Right cardiac atrium (tissue), 5 donors: ENCODE results near the gene CADM2. TPM values are rescaled to one million over a fixed set of nuclear protein-coding genes. Genes with fewer than 3 reads are reported as not detected.
"Not testable (repeated sequence)": the region's sequence is repeated elsewhere in the genome, so short reads cannot be mapped to it uniquely, and the experiment has no call there.

Experiments
- ATAC-seq, 2 donors: fragments of 200-7000 bp; cut with Tn5 transposase; one replicate each; pipeline versions ENCODE4 v1.8.0 to v1.9.1; 2020; ENCODE audit warnings: moderate library complexity in 2 of 2, mild to moderate bottlenecking in 1 of 2
- DNase-seq, 3 donors: peaks; one replicate each; pipeline ENCODE4 v3.0.0-alpha.2; 2020
- H3K27ac ChIP-seq: one replicate; pipeline ENCODE4 v1.5.1; 2013; ENCODE audit warnings: mild to moderate bottlenecking, low read length, control low read depth, moderate library complexity
- H3K27me3 ChIP-seq: one replicate; pipeline ENCODE4 v1.6.1; 2013; ENCODE audit not compliant: control insufficient read depth, insufficient read depth
- H3K4me1 ChIP-seq: one replicate; pipeline ENCODE4 v1.6.1; 2013; ENCODE audit warnings: low read length; ENCODE audit not compliant: control insufficient read depth, insufficient read depth
- H3K4me3 ChIP-seq: one replicate; pipeline ENCODE4 v1.5.1; 2013; ENCODE audit warnings: low read length, control low read depth
- H3K9me3 ChIP-seq: one replicate; pipeline ENCODE4 v1.6.1; 2013; ENCODE audit warnings: low read length; ENCODE audit not compliant: control insufficient read depth
- WGBS: extraction: QIAGEN DNeasy Blood & Tissue Kit; methylation state at CpG from one replicate; pipeline ENCODE4 v1.1.7; 2013; 5-methylcytosine and 5-hydroxymethylcytosine counted together
- intact Hi-C, 4 donors: fragments of 100-400 bp; cut with DNase I; formaldehyde crosslinking; loops; one replicate each; pipeline versions ENCODE4 v1.11.0 to v1.14.0; 2022 to 2023
- polyA plus RNA-seq: library from polyadenylated mRNA; stranded (reverse); fragments of 200-250 nt; gene quantifications from one replicate; pipeline ENCODE4 v1.2.3, GENCODE V29; 2013
- total RNA-seq, 4 donors: library from RNA; stranded (reverse); fragmentation: NEBNext Ultra II Directional; extraction: Animal tissue kit (Norgen Biotek cat#: 25700); gene quantifications; one replicate each; pipeline ENCODE4 v1.2.1, GENCODE V29; 2021
- donor health status: healthy with polysubstance abuse.
- donor health status: DM: no; HTN: yes; CAD: no.
- donor health status: DM: no; HTN: no; CAD: no.
- donor health status: DM: no; HTN: yes; CAD: no; lungs with severe emphysema.
- donor health status: DM: yes; HTN: yes; CAD: no.

Gene CADM2
- total and polyA plus RNA-seq, 5 donors: 4.3 to 17.8 (median 15.3) TPM

DNA sequence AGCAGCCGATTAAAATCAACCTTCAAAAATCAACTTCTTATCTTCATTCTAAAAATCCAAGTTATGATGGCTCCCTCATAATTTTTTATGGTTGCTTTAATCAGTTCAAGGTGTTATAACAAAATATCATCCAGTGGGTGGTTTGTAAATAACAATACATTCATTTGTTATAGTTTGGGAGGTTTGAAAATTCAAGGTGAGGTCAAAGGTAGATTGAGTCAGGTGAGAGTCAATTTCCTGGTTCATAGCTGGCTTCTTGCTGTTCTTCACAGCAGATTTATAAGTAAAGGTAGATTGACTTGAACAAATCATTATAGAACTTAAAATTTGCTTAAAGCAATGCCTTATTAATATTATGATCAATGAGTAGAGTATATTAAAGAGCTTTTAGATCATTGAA, 192.8 kb downstream of the CADM2 start:
- intact Hi-C loops: no loop called here
- WGBS: 73% methylated on average over 1 of the region's 1 CpG
- Histone ChIP-seq H3K27me3 (no peaks in the 10 kb centered on the region), H3K4me1 (no peaks in the 10 kb centered on the region), H3K27ac (no peak overlapping the region), H3K4me3 (no peak overlapping the region), H3K9me3 (no peaks in the 10 kb centered on the region)
- no peak for DNase-seq
- ATAC-seq: no peak

DNA sequence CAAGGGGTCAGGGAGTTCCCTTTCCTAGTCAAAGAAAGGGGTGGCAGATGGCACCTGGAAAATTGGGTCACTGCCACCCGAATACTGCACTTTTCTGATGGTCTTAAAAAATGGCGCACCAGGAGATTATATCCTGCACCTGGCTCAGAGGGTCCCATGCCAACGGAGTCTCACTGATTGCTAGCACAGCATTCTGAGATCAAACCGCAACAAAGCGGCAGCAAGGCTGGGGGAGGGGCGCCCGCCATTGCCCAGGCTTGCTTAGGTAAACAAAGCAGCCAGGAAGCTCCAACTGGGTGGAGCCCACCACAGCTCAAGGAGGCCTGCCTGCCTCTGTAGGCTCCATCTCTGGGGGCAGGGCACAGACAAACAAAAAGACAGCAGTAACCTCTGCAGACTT, 194.5 kb downstream of the CADM2 start:
- WGBS: 94% methylated on average over 7 of the region's 7 CpGs
- DNase-seq: peak in 1 of 3 donors; percentile 20
- ATAC-seq, H3K27me3 ChIP-seq, intact Hi-C loops, H3K27ac ChIP-seq, H3K4me3 ChIP-seq, H3K9me3 ChIP-seq, H3K4me1 ChIP-seq: not testable (repeated sequence)

DNA sequence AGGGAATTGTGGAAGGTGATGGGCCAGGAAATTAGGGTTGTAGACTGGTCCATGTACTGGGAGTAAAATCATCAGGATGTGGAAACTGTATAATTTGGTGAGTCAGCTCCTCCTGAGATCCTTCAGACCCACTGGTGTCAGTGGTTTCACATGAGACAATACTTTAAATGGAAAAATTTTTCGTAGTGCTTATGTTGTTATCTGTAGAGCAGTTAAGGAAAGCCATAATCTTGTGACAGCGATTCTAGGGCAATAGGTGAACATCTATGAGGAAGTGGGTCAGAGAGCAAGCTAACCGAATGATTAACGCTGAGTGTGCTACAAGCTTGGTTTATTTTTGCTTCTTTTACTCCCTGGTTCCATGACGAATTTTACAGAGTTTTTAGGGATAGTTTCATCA, 200.6 kb downstream of the CADM2 start:
- Histone ChIP-seq H3K4me1 (no peaks in the 10 kb centered on the region), H3K27ac (no peak overlapping the region), H3K27me3 (no peaks in the 10 kb centered on the region), H3K4me3 (no peak overlapping the region), H3K9me3 (no peaks in the 10 kb centered on the region)
- DNase-seq: no peak
- WGBS: 43% methylated on average over 5 of the region's 5 CpGs
- no peak for ATAC-seq
- intact Hi-C loops: no loop called here

DNA sequence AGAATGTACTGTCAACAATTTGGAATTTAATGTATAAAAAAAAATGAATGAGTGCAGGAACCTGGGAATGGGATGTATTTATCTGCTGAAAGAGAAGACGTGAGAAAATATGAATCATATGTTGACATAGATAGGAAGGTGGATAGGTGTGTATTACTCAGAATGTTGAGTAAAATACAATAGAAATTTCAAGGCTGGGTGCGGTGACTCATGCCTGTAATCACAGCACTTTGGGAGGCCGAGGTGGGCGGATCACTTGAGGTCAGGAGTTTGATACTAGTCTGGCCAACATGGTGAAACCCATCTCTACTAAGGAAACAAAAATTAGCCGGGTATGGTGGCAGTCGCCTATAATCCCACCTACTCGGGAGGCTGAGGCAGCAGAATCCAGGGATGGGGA, 202.8 kb downstream of the CADM2 start:
- H3K9me3 ChIP-seq: no peaks in the 10 kb centered on the region

DNA sequence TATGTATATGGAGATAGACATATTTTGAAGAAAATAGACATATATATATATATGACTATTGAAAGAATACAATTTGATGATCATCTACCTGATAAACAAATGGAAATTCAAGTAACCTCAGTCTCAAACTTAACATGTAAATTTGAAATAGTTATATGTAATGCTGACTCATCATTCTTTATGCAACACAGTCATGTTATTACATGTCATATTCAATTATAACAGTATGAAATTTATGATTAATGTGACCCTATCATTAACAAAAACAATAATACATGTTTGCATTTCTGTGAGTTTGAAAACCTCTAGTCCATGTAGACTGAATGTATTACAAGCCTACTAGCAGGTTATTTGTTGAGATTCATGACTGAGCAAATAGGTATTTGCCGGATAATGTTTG, 204.1 kb downstream of the CADM2 start:
- no peaks in the 10 kb centered on the region for H3K27me3 ChIP-seq

More for the DNA sequence above, 202.8 kb downstream of the CADM2 start:
- no peaks in the 10 kb centered on the region for H3K27me3 ChIP-seq
- no peak overlapping the region for H3K4me3 ChIP-seq
- DNase-seq: no peak
- 85% methylated on average over 7 of the region's 7 CpGs for WGBS
- no peak for ATAC-seq
- H3K27ac ChIP-seq: no peak overlapping the region
- intact Hi-C loops: no loop called here
- H3K4me1 ChIP-seq: no peaks in the 10 kb centered on the region

GRCh38 chr3:85164436-85164835, 205.6 kb downstream of the CADM2 start:
- no peaks in the 10 kb centered on the region for H3K9me3 ChIP-seq
- no peaks in the 10 kb centered on the region for H3K4me1 ChIP-seq
- H3K4me3 ChIP-seq: no peak overlapping the region
- no peak overlapping the region for H3K27ac ChIP-seq
- ATAC-seq (no peak), DNase-seq (no peak)
- 71% methylated on average over 1 of the region's 1 CpG for WGBS
- H3K27me3 ChIP-seq: no peaks in the 10 kb centered on the region
- intact Hi-C loops: no loop called here

More for the DNA sequence above, 204.1 kb downstream of the CADM2 start:
- WGBS: 92% methylated on average over 1 of the region's 1 CpG
- intact Hi-C loops: no loop called here
- no peaks in the 10 kb centered on the region for H3K4me1 ChIP-seq
- no peak overlapping the region for H3K4me3 ChIP-seq
- no peak overlapping the region for H3K27ac ChIP-seq
- ATAC-seq: no peak
- no peak for DNase-seq
- no peaks in the 10 kb centered on the region for H3K9me3 ChIP-seq

- intact Hi-C loops: no loop called here
- DNase-seq: no peak
Observed at GRCh38 chr3:85167576-85167975, 208.8 kb downstream of the CADM2 start.

DNA sequence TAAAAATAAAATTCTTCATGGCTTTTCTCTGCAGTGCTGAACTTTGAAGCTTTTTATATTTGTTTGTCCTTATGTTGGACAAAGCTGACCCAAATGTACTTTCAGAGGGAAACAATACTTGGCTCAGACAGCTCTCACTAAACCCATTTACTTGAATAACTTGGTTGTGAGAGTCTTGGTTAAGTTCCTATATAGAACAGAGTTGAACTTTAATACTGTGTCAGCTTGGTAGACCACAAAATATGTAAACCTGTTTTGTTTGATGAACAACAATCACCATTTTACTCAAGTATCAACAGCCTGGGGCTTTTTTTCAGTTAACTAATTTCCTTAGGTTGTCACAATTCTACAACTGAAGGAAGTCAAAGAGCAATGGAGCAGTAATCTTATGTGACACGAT, 211.9 kb downstream of the CADM2 start:
- 72% methylated on average over 1 of the region's 1 CpG for WGBS
- no peak for ATAC-seq

More at GRCh38 chr3:85167576-85167975, 208.8 kb downstream of the CADM2 start:
- ATAC-seq: no peak
- no peak overlapping the region for H3K4me3 ChIP-seq
- H3K27ac ChIP-seq: no peak overlapping the region
- H3K4me1 ChIP-seq: no peaks in the 10 kb centered on the region
- WGBS: 91% methylated on average over 1 of the region's 1 CpG
- H3K27me3 ChIP-seq: no peaks in the 10 kb centered on the region
- no peaks in the 10 kb centered on the region for H3K9me3 ChIP-seq

GRCh38 chr3:85171976-85172375, 213.2 kb downstream of the CADM2 start:
- ATAC-seq: no peak
- no peak for DNase-seq
- Histone ChIP-seq H3K4me1 (no peaks in the 10 kb centered on the region), H3K27me3 (no peaks in the 10 kb centered on the region), H3K9me3 (no peaks in the 10 kb centered on the region), H3K27ac (no peak overlapping the region), H3K4me3 (no peak overlapping the region)
- 88% methylated on average over 1 of the region's 1 CpG for WGBS
- intact Hi-C loops: no loop called here

More for the DNA sequence above, 211.9 kb downstream of the CADM2 start:
- no peak overlapping the region for H3K4me3 ChIP-seq
- H3K27me3 ChIP-seq: no peaks in the 10 kb centered on the region
- no peak overlapping the region for H3K27ac ChIP-seq
- H3K9me3 ChIP-seq: no peaks in the 10 kb centered on the region
- H3K4me1 ChIP-seq: no peaks in the 10 kb centered on the region
- intact Hi-C loops: no loop called here
- no peak for DNase-seq

GRCh38 chr3:85176799-85177198, 218.0 kb downstream of the CADM2 start:
- H3K9me3 ChIP-seq: no peaks in the 10 kb centered on the region
- no peaks in the 10 kb centered on the region for H3K4me1 ChIP-seq
- DNase-seq: no peak
- 35% methylated on average over 1 of the region's 1 CpG for WGBS
- intact Hi-C loops: no loop called here
- H3K4me3 ChIP-seq: no peak overlapping the region
- no peak for ATAC-seq
- H3K27ac ChIP-seq: no peak overlapping the region
- H3K27me3 ChIP-seq: no peaks in the 10 kb centered on the region

- Histone ChIP-seq H3K9me3 (no peaks in the 10 kb centered on the region), H3K4me3 (no peak overlapping the region), H3K27ac (no peak overlapping the region), H3K4me1 (no peaks in the 10 kb centered on the region), H3K27me3 (no peaks in the 10 kb centered on the region)
- DNase-seq (no peak), ATAC-seq (no peak)
- 67% methylated on average over 3 of the region's 3 CpGs for WGBS
- intact Hi-C loops: no loop called here
Observed at GRCh38 chr3:85182975-85183752, 224.4 kb downstream of the CADM2 start.

DNA sequence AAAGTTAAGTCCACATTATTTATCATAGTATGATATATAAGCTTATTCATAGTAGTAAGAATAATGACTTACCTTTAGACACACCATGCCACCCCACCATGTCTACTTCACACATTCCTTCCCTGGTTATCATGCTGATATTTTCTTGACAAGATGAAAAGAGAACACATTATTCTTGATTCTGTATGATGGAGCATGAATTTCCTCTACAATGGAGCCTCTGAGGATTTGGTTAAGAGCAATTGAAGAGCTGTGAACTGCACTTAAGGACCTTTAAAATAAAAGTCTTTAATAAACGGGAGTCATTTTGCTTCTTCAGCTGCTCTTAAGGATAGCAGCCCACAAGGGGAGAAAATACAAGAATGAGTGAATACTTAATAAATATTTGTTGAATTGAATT, 226.7 kb downstream of the CADM2 start:
- no peaks in the 10 kb centered on the region for H3K27me3 ChIP-seq
- 48% methylated on average over 1 of the region's 1 CpG for WGBS
- no peaks in the 10 kb centered on the region for H3K9me3 ChIP-seq
- no peak for ATAC-seq
- H3K4me1 ChIP-seq: no peaks in the 10 kb centered on the region
- no peak for DNase-seq
- no peak overlapping the region for H3K27ac ChIP-seq
- no peak overlapping the region for H3K4me3 ChIP-seq
- intact Hi-C loops: no loop called here
